GM20000 (cell line): ENCODE results near the gene HMGCS1.

Experiments
- DNase-seq: peaks from one replicate; pipeline ENCODE4 v3.0.0; 2012; ENCODE audit warnings: low spot score
- CTCF ChIP-seq: IDR thresholded peaks from 2 replicates; pipeline ENCODE4 v1.5.1; 2012; ENCODE audit warnings: mild to moderate bottlenecking, control low read depth; ENCODE audit errors: extremely low read depth, missing control alignments

Gene HMGCS1

GRCh38 chr5:43302481-43302880 is 10.7 kb downstream of the HMGCS1 start:
- DNase-seq: no peak
- no peak for TF ChIP-seq CTCF

- no peak for TF ChIP-seq CTCF
- DNase-seq: no peak
These were observed 11.5 kb downstream of the HMGCS1 start for GRCh38 chr5:43301653-43302091.

- TF ChIP-seq CTCF: no peak
- no peak for DNase-seq
These were observed 13.1 kb downstream of the HMGCS1 start for GRCh38 chr5:43300112-43300511.

- no peak for TF ChIP-seq CTCF
- DNase-seq: no peak
These were observed 14.8 kb downstream of the HMGCS1 start for GRCh38 chr5:43298443-43298842.

GRCh38 chr5:43296835-43297234 is 16.4 kb downstream of the HMGCS1 start:
- DNase-seq: no peak
- TF ChIP-seq CTCF: no peak

- TF ChIP-seq CTCF: no peak
- no peak for DNase-seq
These were observed 18.0 kb downstream of the HMGCS1 start for GRCh38 chr5:43295202-43295601.

- DNase-seq: no peak
- TF ChIP-seq CTCF: no peak
These were observed 19.0 kb downstream of the HMGCS1 start for GRCh38 chr5:43294226-43294625.

- no peak for DNase-seq
- no peak for TF ChIP-seq CTCF
These were observed 22.5 kb downstream of the HMGCS1 start for GRCh38 chr5:43290726-43291125.
